Stimulated activated CD8-positive, alpha-beta memory T cell treated with anti-CD3 and anti-CD28 coated beads, Interleukin-12 subunit alpha, Interleukin-12 subunit beta, amount 100 ng/mL, for 24 hours (primary cell): ENCODE data around the gene UBE2I.
"Not testable (repeated sequence)": the region's sequence is repeated elsewhere in the genome, so short reads cannot be mapped to it uniquely, and the experiment has no call there.

ENCODE experiments used
- DNase-seq: peaks from one replicate; pipeline ENCODE4 v3.0.0-alpha.2; 2020; ENCODE audit errors: extremely low read depth

The UBE2I gene

DNA sequence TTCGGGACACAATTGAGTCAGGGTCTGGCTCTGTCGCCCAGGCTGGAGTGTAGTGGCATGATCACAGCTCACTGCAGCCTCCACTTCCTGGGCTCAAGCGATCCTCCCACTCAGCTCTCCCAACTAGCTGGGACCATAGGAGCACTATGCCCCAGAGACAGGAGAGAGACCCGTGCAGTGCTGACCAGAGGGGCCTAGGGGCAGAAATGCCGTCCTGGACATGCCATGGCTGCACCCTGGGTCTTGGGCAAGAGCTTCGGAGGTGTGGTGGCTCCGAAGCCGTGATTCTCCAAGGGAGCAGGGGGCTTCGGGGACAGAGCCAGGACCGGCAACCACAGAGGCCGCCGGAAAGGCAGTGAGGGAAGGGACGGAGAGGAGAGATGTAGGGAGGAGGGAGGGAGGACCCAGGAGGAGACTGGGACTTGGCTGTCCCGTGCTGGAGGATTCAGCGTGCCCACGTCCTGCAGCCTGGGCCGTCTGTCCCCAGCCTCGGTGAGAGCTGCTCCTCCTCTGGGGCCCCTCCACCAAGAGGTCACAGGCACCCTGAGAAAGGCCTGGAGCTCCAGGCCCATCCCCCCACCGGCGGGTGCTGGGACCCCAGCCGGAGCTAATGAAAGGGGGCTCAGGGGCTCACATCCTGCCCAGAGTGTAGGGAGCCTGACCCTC lies 31.7 kb upstream of the UBE2I start:
- no peak for DNase-seq

DNA sequence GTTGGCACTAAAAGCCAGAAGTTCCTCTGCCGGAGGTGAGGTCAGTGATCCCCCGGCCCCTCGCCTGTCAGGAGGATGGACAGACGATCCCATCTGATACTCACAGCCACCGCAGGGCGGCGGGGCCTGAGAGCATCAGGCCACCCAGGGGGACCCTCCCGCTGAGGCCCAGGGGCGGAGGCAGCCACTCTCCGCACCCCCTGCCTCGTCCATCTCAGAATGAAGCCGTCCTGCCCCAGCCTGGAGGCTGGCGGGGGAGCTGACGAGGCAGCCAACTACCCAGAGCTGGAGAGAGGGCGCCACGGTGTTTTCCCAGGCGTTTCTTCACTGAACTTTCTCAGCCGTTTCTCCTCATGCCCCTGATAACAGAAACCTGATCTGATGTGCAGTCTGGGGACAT lies 31.0 kb upstream of the UBE2I start:
- DNase-seq: no peak

DNA sequence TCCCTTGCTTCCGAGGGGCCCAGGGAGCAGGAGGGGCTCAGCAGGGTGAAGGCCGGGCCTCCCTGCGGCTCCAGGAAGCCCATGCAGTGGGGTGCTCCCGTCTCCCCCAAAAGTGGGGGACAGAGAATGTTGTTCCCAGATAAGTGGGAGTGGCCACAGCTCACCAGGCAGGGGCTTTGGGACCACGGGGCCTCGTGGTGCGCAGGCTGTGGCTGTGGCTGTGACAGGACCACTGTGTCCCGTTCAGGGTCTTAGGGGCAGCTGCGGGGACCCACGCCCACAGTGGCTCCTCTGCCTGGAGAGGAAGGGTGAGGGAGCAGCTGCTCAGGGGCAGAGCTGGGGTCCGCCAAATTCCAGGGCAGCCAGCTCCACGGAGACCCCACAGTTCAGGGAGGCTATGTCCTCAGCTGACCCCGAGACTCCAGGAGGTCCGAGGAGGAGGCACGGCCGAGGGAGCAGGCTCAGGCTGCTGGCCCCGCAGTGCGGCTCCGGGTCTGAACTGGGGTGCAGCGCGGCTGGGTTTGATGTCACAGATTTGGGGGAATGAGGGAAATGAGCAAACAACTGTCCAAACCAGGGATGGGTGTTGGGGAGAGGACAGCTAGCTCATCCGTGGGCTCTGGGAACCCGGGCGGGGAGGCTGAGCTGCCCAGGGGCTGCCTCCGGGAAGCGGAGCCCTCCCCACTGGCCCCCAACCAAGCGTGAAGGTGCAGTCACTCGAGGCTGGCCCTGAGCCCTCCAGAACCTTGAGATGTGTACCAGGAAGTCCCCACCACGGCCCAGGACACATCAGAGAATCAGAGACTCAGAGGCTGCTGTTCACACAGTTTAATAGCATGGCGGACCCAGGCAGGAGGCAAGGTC lies 30.1 kb upstream of the UBE2I start:
- DNase-seq: no peak

DNA sequence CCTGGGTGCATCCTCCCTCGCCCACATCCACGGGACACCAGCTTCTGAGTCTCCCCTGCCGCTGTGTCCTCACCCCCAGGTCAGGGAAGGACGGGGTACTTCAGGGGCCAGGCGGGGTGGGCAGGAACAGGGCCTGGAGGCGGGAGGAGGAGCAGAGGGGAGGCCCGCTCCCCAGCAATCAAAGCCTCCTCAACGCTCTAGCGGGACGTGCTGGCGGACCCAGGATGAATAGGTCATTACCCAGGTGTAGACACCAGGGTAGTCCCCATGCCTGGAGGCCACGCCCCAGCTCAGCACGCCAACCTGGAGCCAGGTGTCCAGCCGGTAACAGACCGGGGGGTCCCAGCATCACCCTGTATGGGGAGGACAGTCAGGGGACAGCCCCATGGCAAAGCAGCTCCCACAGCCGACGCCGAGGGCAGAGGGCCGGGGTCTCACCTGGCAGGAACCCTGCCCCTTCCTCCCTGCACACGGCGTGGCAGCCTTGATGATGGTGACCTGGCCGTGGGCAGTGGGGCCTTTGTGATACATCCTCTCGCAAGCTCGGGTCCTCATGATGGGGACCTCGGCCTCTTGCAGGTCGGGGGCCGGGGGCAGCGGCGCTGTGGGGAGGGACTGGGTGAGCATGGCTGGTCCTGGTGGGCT lies 29.4 kb upstream of the UBE2I start:
- no peak for DNase-seq

DNA sequence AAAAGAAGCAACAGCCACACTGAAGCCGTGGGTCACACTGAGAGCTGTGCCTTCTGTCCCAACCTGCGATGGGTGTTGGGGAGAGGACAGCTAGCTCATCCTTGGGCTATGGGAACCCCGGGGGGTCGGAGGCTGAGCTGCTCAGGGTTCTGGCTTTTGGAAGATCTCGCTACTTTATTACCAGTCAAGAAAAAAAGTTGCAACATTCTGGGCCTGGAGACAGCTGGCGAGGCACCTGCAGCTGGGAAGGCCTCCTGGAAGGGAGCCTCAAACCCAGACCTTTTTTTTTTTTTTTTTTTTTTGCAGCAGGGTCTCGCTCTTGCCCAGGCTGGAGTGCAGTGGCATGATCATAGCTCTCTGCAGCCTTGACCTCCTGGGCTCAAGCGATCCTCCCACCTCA lies 28.7 kb upstream of the UBE2I start:
- no peak for DNase-seq

DNA sequence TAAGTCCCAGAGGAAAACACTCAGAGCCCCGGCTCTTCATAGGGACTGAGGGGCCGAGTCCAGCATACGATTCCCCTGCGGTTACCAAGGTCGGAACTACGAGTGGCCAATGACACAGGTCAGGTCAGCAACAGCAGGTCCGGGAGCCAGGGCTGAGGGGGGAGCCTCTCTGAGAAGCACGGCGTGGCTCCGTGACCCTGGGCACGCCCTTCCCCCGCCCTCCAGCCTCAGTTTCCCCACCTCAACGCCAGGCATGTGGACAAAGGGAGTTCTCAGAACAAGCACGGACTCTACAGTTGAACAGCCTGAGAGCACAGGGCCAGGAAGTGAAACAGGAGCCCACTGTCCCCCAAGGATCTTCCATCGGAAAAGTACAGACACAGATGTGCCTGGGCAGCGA lies 27.9 kb upstream of the UBE2I start:
- no peak for DNase-seq

DNA sequence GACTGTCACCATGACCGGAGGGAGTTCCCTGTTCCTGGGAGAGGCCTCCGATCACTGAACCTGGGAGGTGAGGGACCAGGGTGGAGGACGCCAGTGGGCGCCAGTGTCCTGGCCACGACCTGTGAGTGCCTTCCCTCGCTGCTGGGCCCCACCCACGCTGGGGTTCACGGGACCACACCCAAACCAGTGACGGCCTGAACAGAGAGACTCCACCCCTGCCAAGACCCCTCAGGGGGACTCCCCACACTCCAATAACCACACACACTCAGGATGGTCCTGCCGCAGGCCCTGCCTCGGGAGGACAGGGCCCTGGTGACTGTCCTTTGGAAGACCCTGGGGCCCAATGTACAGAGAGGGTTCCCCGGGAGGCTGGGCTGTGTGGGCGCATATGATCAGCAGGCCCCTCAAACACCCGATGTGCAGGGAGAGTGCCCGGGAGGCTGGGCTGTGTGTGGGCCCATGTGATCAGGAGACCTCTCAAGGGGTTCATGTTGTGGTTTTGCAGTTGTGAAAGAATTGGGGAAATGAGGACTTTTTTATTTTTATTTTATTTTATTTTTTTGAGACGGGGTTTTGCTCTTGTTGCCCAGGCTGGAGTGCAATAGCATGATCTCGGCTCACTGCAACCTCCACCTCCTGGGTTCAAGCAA lies 27.0 kb upstream of the UBE2I start:
- DNase-seq: no peak

DNA sequence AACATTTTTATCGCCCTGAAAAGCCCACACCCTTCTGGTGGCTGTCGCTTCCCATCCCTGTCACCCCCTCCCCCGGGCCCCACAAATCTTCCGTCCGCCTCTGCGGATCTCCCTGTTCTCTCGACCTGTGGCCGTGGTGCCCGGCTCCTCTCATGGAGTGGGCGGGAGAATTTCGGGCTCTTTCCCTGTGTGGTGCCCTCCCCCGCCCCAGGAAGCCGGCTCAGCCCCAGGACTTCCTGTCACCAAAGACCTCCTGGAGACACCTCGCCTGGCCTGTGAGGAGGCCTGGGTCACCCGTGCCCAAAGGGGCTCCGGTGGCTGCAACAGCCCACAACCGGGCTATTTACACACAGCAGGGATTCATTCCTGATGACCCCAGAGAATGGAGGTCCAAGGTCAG lies 26.1 kb upstream of the UBE2I start:
- DNase-seq: no peak

DNA sequence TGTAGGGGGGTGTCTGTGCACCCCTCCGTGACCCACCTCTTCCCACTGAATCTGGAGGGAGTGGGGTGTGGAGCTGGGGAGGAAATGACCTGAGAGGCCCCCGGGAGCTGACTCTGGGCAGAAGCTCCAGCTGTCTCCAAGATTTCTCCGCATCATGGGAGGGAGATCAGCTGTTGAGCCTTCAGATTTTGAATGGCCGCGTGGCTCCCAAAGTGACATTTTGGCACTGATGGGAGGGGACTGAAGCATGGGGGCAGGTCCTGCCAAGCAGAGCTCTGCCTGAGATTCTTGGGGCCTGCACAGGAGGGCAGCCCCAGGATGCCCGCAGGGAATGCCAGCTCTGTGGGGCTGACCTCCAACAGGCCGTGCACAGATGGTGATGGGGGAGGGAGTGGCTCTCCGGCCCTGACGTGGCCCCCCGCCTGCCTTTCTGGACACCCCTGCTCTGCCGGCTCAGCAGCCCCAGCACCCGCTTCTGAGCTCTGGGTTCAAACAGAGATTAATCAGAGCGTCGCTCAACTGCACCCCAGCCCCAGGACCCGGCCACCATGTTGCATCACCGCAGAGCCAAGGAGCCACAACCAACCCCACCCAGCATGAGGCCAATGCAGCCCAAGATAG lies 25.3 kb upstream of the UBE2I start:
- no peak for DNase-seq

DNA sequence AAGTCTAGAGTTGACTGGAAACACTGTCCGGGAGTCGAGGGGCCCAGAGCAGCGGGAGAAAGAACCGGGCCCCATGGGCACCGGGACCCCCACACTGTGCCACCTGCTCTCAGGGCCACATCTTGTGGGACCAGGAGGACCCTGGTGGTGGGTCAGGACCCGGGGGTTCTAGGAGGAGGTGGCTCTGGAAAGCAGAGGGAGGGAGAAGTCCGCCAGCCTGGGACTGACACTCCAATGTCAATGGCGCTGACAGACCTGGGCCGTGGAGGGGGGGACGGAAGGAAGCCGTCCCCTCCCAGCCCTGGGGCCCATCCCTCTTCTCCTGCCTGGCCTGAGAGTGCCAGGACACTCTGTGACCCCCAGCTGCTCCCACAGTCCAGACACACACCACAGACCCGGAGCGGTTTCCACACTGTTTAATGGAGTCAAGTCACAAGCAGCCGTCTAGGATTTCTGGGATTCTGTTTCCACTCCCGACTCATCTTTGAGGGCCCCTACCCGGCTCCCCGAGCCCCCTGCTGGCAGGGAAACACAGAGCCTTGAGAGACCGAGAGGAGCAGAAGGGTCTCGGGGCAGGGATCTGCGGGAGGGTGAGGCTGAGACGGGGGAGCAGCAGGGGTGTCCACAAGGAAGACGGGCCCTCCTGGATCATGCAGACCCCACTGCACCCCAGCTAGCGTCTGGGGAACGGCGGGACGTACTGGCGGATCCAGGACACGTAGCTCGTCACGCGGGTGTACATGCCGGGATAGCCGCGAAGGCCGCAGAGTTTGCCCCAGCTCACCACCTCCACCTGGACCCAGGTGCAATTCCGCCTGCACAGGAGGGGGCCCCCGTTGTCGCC lies 23.5 kb upstream of the UBE2I start:
- DNase-seq: no peak

DNA sequence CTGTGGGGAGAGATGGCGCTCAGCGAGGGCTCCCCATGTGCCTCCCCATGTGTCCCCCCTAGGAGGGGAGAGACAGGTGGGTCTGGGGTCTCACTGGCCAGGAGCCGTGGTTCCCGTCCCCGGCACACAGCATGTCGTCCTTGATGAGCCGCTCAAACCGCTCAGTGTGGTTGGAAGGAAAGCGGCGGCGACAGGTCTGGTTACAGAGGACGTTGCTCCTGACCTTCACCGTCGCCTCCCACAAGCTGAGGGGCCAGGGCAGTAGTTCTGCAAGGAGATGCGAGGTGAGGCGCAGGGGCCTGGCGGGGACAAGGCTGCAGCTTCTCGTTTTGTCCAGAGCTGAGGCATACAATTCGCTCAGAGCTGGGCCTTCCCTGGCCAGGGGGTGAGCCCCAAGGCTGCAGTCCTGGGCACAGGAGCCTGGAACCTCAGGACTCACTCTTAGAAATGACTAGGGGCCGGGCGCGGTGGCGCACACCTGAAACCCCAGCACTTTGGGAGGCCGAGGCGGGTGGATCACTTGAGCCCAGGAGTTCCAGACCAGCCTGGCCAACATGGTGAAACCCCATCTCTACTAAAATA lies 22.8 kb upstream of the UBE2I start:
- no peak for DNase-seq

DNA sequence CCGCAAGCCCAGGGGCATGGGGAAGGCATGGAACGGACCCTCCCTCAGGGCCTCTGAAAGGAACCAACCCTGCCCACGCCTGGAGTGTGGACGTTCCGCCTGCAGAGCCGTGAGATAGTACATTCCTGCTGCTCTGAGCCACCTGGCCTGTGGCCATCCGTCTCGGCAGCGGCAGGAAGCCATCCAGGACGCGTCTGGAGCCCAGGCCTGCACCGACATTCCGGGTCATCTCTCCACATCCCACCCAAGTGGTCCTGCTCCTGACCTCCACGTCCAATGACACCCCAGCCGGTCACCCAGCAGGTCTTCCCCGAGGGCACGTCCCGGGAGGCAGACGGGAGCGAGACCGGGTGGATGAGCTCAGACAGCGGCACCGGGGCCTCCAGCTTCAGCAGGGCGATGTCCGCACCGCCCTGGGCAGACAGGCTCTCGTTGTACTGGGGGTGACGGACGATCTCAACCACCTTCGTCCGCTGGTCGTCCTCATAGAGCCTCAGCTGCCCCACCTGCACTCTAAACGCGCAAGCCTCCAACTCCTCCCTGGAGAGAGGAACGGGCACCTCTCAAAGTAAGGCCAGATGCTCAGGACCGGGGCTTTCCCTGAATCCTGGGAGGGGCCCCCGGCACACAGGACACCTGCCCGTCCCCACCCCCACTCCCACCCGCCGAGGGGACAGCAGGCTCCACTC lies 21.3 kb upstream of the UBE2I start:
- DNase-seq: no peak

DNA sequence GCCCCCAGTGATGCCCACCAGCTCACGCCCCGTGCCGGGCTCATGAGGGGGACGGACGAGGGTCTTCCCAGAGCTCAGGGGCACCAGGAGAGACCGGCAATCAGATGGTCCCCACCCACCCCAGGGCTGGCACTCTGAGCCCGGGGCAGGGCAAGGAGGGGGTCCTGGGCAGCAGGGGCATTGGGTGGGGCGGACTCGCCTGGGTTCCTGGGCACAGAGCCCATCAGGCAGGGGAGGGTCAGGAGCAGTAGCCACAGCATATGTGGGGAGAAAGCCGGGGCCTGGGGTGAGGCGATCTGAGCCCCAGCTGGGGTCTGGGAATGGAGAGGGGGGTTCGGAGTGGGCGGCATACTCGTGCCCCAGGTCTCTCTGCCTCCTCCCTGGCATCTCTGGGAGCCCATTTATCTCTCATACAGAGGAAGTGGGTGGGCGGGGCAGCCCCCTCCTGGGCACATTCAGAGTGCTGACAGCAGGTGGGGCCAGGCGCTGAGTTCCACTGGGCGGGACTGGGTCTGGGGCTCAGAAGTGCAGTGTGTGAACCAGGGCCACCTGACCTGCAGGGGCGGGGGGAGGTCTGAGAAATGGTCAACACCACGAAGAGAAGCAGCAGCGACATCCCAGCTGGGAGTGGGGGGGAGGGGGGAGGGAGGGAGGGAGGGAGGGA lies 20.5 kb upstream of the UBE2I start:
- DNase-seq: no peak

DNA sequence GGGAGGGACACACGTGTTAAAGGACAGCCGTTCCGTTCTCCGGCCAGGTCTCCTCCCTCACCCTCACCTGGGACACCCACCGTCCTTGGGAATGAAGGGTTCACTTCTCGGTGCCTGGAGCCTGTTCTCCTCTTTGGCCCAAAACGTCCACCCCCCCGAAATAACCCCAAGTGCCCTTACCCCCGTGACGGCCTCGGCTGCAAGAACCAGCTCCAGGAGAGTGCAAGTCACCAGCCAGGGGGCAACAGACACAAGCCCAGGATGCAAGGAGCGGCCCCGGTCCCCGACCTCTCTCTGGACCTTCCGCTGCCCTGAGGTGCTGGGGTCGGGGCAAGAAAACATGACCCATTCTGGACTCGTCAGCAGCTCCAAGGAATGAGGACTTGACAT lies 20.0 kb upstream of the UBE2I start:
- DNase-seq: no peak

DNA sequence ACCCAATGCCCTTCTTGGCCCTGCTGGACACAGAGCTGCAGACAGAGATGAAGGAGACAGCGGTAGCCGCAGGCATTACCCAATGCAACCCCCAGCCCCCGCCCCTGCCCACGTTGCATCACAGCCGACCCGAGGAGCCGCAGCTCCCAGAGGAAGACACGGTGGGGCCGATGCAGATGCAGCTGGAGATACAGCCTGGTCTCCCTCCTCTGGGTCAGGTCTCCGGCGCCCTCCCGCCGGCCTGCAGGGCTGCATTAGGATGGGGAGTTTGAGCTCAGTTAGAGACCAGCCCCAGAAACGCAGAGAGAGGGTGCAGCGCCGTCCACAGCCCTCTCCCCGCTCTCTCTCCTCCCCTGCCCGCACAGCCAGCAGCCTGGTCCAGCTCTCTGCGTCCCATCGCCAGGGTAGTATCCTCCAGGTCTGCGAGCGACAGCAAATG lies 19.4 kb upstream of the UBE2I start:
- no peak for DNase-seq

DNA sequence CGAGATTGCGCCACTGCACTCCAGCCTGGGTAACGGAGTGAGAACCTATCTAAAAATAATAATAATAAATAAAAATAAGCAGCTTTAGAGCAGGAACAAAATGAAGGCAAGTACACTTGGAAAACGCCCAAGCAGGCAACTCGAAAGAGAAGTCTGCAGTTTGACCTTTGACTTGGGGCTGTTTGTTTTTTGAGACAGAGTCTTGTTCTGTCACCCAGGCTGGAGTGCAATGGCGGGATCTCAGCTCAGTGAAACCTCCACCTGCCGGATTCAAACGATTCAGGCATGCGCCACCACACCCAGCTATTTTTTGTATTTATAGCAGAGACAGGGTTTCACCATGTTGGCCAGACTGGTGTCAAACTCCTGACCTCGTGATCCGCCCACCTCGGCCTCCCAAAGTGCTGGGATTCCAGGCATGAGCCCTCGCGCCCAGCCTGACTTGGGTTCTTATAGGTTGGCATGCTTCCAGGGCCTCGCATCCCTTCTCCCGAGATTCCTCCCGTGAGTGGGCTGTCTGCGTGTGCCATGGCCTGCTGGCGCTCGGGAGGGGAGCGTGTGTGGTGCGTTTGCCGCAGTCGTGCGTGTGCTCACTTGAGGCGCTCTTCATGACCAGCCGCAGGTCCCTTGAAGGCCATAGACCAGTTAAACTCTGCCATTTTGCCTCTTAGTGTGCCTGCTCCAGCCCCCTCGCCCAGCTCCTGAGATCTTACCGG lies 18.4 kb upstream of the UBE2I start:
- DNase-seq: no peak

DNA sequence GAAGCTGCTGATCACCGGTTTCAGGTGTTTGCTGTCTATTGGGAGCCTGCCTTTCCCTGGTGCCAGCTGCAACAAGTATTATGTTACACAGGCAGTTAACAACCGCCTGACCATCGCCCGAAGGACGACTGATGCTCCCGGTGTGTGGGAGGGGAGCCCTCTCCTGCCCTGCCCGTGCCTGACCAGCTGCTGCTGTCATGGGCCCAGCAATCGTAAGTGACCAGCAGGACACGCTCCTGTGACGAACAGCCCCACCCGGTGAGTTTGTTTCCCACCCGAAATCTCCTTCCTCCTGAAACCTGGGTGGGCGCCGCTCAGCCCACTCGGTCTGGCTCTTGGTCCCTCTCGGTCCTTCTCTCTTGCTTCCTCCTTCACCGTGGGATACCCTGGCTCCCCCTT lies 17.9 kb upstream of the UBE2I start:
- no peak for DNase-seq

DNA sequence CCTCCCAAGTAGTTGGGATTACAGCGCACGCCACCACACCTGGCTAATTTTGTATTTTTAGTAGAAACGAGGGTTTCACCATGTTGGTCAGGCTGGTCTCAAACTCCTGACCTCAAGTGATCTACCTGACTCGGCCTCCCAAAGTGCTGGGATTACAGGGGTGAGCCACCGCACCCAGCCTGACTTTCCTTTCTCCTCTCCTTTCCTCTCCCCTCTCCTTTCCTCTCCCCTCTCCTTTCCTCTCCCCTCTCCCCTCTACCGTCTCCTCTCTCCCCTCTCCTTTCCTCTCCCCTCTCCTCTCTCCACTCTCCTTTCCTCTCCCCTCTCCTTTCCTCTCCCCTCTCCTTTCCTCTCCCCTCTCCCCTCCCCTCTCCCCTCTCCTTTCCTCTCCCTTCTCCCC lies 17.2 kb upstream of the UBE2I start:
- DNase-seq: not testable (repeated sequence)

DNA sequence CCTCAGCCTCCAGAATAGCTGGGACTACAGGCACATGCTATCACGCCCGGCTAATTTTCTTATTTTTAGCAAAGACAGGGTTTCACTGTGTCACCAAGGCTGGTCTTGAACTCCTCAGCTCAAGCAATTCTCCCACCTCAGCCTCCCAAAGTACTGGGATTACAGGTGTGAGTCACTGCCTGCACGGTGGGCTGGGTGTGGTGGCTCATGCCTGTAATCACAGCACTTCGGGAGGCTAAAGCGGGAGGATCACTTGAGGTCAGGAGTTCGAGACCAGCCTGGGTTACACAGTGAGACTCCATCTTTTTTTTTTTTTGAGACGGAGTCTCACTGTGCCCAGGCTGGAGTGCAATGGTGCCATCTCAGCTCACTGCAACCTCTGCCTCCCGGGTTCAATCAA lies 16.6 kb upstream of the UBE2I start:
- not testable (repeated sequence) for DNase-seq
